Upper lobe of left lung (tissue), 6 donors: Measurements from ENCODE around the gene MMD2. TPM values are rescaled to one million over a fixed set of nuclear protein-coding genes. Genes with fewer than 3 reads are reported as not detected.

Experiments used
- ATAC-seq, 2 donors: fragments of 200-7000 bp; cut with Tn5 transposase; one replicate each; pipeline ENCODE4 v1.9.1; 2022; ENCODE audit warnings: mild to moderate bottlenecking in 2 of 2, moderate library complexity in 2 of 2; ENCODE audit not compliant: low FRiP score in 2 of 2
- DNase-seq, 2 donors: peaks; one replicate each; pipeline ENCODE4 v3.0.0-alpha.2; 2019 to 2020
- H3K27ac ChIP-seq, 4 donors: fragments of 200-600 bp; sonication (generic); one replicate each; pipeline ENCODE4 v1.5.1; 2016 to 2019
- H3K27me3 ChIP-seq, 4 donors: fragments of 200-600 bp; sonication (generic); one replicate each; pipeline ENCODE4 v1.5.1; 2017 to 2019
- H3K36me3 ChIP-seq, 4 donors: fragments of 200-600 bp; sonication (generic); one replicate each; pipeline ENCODE4 v1.5.1; 2016 to 2019
- H3K4me1 ChIP-seq, 4 donors: fragments of 200-600 bp; sonication (generic); one replicate each; pipeline ENCODE4 v1.5.1; 2018 to 2019
- H3K4me3 ChIP-seq, 4 donors: fragments of 200-600 bp; sonication (generic); one replicate each; pipeline ENCODE4 v1.5.1; 2017 to 2019; ENCODE audit warnings: mild to moderate bottlenecking in 2 of 4, moderate library complexity in 1 of 4
- H3K9me3 ChIP-seq, 4 donors: fragments of 200-600 bp; sonication (generic); one replicate each; pipeline ENCODE4 v1.5.1; 2018 to 2019
- CTCF ChIP-seq, 6 experiments: fragments of 450-650 bp in 4 of 6; fragments of 200-600 bp in 2 of 6; sonication (generic) in 2 of 6; IDR thresholded peaks; one replicate each; pipeline ENCODE4 v1.5.1; 2016 to 2019; ENCODE audit warnings: antibody characterized with exemption in 6 of 6
- EP300 ChIP-seq, 4 donors: sonication (generic); formaldehyde crosslinking; IDR thresholded peaks; one replicate each; pipeline ENCODE4 v1.5.1; 2017; ENCODE audit warnings: antibody characterized with exemption in 4 of 4, control low read depth in 2 of 4
- POLR2A ChIP-seq, 4 donors: fragments of 450-650 bp; IDR thresholded peaks; one replicate each; pipeline ENCODE4 v1.5.1; 2016 to 2017; ENCODE audit warnings: antibody characterized with exemption in 4 of 4, mild to moderate bottlenecking in 2 of 4
- POLR2AphosphoS5 ChIP-seq, 2 donors: sonication (generic); formaldehyde crosslinking; IDR thresholded peaks; one replicate each; pipeline ENCODE4 v1.5.1; 2017; ENCODE audit warnings: antibody characterized with exemption in 2 of 2
- WGBS, 2 donors: methylation state at CpG; one replicate each; pipeline ENCODE4 v1.1.5; 2017 to 2018; 5-methylcytosine and 5-hydroxymethylcytosine counted together
- total RNA-seq, 6 donors: library from RNA; depleted of rRNA in 4 of 6; stranded (reverse); fragments of >200 nt in 4 of 6; gene quantifications; one replicate each; pipeline versions ENCODE4 v1.1.0 to v1.2.1, GENCODE V29; 2016 to 2021
- donor health status: DM: no; HTN: no; CAD: no; lungs with moderate emphysema.
- donor health status: DM: no; HTN: yes; CAD: no; lungs with severe emphysema.

The MMD2 gene
- total RNA-seq, 6 donors from 2014 or later: not detected

DNA sequence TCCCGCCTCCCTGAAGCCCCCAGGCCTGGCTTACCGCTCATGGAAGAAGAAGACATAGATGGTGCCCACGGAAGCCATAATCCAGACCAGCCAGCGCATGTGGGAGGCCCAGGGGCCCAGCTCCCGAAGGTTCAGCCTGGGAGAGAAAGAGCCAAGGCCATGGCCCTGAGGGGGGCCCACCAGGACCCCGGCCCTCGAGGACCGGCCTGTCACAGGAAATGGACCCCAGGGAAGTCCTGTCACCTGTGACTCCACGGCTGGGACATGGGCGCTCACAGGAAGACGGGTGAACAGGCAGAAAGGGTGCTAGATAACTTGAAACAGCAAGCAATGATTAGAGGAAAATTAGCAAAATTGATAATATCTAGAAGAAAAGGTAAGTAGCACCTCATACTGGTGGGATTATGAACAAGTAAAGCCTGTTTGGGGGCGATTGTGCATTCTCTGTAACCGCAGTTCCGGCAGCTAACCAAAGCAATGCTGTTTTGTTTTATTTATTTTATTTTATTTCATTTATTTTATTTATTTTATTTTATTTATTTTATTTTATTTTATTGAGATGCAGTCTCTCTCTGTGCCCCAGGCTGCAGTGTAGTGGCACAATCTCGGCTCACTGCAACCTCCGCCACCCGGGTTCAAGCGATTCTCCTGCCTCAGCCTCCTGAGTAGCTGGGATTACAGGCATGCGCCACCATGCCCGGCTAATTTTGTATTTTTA, 47.7 kb downstream of the MMD2 start:
- Histone ChIP-seq H3K36me3 (no peaks in the 10 kb centered on the region), H3K27ac (no peak overlapping the region), H3K4me1 (no peaks in the 10 kb centered on the region), H3K27me3 (no peaks in the 10 kb centered on the region), H3K4me3 (no peak overlapping the region), H3K9me3 (peaks cover 0 to 3% (median 0%) of the 10 kb centered on the region in 4 donors)
- DNase-seq: no peak
- ATAC-seq: no peak
- TF ChIP-seq CTCF (IDR thresholded peaks at IDR 0.05) (no peak), POLR2A (IDR thresholded peaks at IDR 0.05) (no peak), EP300 (IDR thresholded peaks at IDR 0.05) (no peak), POLR2AphosphoS5 (IDR thresholded peaks at IDR 0.05) (no peak)
- WGBS, 2 donors: 83 to 92% methylated on average over 16 to 17 of the region's 20 CpGs

DNA sequence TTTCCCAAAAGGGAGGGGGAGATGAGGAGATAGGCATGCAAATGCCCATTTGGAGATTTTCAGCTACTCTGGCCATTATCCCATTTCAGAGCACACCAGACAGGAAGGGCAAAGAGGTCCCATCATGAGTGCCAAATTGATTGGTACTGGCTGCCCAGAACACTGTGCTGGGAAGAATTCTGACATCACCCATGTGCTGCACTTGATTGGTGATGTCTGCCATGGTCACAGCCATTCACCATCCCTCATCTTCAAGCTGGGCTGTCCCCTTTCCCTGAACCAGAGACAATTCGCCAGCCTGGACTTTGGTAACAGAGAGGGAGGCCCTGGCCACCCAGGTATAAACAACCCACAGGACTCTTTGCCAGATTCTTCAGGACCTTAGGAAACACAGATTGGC, 52.3 kb downstream of the MMD2 start:
- H3K27ac ChIP-seq: no peak overlapping the region
- ATAC-seq (no peak), DNase-seq (no peak)
- no peaks in the 10 kb centered on the region for H3K27me3 ChIP-seq
- H3K9me3 ChIP-seq: peaks cover 0 to 3% (median 0%) of the 10 kb centered on the region in 4 donors
- H3K36me3 ChIP-seq: no peaks in the 10 kb centered on the region
- TF ChIP-seq POLR2A (IDR thresholded peaks at IDR 0.05) (no peak), POLR2AphosphoS5 (IDR thresholded peaks at IDR 0.05) (no peak), EP300 (IDR thresholded peaks at IDR 0.05) (no peak), CTCF (IDR thresholded peaks at IDR 0.05) (no peak)
- H3K4me1 ChIP-seq: no peaks in the 10 kb centered on the region
- WGBS, 2 donors: 64 to 100% methylated on average over 1 of the region's 1 CpG
- H3K4me3 ChIP-seq: no peak overlapping the region

- Histone ChIP-seq H3K9me3 (peaks cover 0 to 3% (median 0%) of the 10 kb centered on the region in 4 donors), H3K36me3 (no peaks in the 10 kb centered on the region), H3K27ac (no peak overlapping the region), H3K4me3 (no peak overlapping the region), H3K4me1 (no peaks in the 10 kb centered on the region), H3K27me3 (no peaks in the 10 kb centered on the region)
- ATAC-seq (no peak), DNase-seq (no peak)
- TF ChIP-seq POLR2AphosphoS5 (IDR thresholded peaks at IDR 0.05): no peak
- no peak for TF ChIP-seq POLR2A (IDR thresholded peaks at IDR 0.05)
- TF ChIP-seq CTCF (IDR thresholded peaks at IDR 0.05): no peak
- TF ChIP-seq EP300 (IDR thresholded peaks at IDR 0.05): no peak
- WGBS, 2 donors: 71 to 75% methylated on average over 1 of the region's 1 CpG
These were observed 53.8 kb downstream of the MMD2 start for GRCh38 chr7:4905171-4905570.

GRCh38 chr7:4904346-4904745, 54.6 kb downstream of the MMD2 start:
- DNase-seq (no peak), ATAC-seq (no peak)
- Histone ChIP-seq H3K4me1 (no peaks in the 10 kb centered on the region), H3K9me3 (peaks cover 0 to 3% (median 0%) of the 10 kb centered on the region in 4 donors), H3K27me3 (no peaks in the 10 kb centered on the region), H3K36me3 (no peaks in the 10 kb centered on the region), H3K27ac (no peak overlapping the region), H3K4me3 (no peak overlapping the region)
- TF ChIP-seq EP300 (IDR thresholded peaks at IDR 0.05) (no peak), CTCF (IDR thresholded peaks at IDR 0.05) (no peak), POLR2A (IDR thresholded peaks at IDR 0.05) (no peak), POLR2AphosphoS5 (IDR thresholded peaks at IDR 0.05) (no peak)

DNA sequence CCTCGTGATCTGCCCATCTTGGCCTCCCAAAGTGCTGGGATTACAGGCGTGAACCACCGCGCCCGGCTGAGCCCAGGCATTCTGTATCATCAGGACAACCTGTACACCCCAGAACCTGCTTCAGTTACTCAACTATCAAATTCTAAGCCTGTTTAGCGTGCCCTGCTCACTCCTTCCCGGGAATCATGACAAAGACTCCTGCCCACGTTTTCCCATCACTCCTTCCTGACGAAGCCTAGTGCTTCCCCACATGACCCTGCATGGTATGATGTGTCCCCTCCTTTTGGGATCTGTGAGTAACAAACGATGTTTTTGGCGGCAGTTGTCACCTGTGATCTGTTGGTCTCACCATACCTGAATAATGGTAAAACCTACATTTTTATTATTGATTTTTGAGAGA, 63.2 kb downstream of the MMD2 start:
- 87 to 90% methylated on average over 11 of the region's 11 CpGs for WGBS, 2 donors
- Histone ChIP-seq H3K9me3 (peaks cover 0 to 8% (median 0%) of the 10 kb centered on the region in 4 donors), H3K4me3 (no peak overlapping the region), H3K4me1 (no peaks in the 10 kb centered on the region), H3K27ac (no peak overlapping the region), H3K36me3 (no peaks in the 10 kb centered on the region), H3K27me3 (no peaks in the 10 kb centered on the region)
- ATAC-seq (no peak), DNase-seq (no peak)
- TF ChIP-seq POLR2AphosphoS5 (IDR thresholded peaks at IDR 0.05) (no peak), CTCF (IDR thresholded peaks at IDR 0.05) (no peak), POLR2A (IDR thresholded peaks at IDR 0.05) (no peak), EP300 (IDR thresholded peaks at IDR 0.05) (no peak)
